ENCODE results near the gene DEFB129.
"Not testable (repeated sequence)": the region's sequence is repeated elsewhere in the genome, so short reads cannot be mapped to it uniquely, and the experiment has no call there.

The DEFB129 gene

DNA sequence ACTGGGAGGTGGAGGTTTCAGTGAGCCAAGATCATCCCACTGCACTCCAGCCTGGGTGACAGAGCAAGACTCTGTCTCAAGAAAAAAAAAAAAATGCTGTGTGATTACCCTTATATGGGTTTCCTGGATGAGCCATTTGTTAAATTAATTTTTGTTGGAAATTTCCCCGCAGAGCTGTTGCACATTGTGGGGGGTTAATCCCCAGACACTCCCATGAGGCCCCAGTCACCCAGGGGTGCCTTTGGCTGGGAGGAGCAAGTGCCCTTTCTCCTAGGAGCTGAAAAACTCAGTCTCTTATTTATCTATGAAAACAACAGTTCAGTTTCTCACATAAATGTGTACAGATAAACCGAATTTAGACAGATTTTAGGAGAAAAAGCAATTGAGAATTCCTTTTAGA lies 25.7 kb downstream of the DEFB129 start:
- DNase-seq (ENCODE audit: low read depth, low spot score) = no peak

DNA sequence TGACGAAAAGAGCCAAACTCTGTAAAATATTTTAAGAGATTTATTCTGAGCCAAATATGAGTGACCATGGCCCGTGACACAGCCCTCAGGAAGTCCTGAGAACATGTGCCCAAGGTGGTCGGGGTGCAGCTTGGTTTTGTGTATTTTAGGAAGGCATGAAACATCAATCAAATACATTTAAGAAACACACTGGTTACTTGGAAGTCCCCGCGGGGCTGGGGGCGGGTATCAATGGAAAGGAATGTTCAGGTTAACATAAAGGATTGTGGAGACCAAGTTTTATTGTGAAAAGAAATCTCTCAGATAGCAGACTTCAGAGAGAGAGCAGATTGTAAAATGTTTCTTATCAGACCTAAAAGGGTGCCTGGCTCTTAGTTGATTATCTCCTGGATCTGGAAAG lies 26.4 kb downstream of the DEFB129 start:
- DNase-seq (ENCODE audit: low read depth, low spot score) = not testable (repeated sequence)

DNA sequence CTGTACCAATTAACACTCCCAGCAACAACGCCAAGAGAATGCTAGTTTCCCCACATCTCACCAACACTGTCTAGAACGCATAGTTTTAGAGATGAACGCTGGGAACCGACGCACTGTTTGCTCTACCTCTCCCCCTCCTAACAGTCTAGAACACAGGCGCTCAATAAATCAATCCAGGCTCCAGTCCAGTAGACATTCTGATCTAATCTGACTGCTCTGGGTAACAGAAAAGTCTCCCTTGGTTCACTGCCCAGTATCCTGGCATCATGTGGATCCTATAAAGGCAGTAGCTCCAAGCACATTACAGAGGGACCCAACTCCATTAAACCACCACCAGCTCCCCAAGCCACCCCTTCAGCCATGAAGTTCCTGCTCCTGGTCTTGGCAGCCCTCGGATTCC lies 30.4 kb downstream of the DEFB129 start, which contains the start of gene DEFB132:
DEFB132 (plus strand) TSS at position 306 of the 400 bp plus-strand sequence; CDS start at position 361, 55 bp downstream.
- no peak for DNase-seq (ENCODE audit: low read depth, low spot score)

DNA sequence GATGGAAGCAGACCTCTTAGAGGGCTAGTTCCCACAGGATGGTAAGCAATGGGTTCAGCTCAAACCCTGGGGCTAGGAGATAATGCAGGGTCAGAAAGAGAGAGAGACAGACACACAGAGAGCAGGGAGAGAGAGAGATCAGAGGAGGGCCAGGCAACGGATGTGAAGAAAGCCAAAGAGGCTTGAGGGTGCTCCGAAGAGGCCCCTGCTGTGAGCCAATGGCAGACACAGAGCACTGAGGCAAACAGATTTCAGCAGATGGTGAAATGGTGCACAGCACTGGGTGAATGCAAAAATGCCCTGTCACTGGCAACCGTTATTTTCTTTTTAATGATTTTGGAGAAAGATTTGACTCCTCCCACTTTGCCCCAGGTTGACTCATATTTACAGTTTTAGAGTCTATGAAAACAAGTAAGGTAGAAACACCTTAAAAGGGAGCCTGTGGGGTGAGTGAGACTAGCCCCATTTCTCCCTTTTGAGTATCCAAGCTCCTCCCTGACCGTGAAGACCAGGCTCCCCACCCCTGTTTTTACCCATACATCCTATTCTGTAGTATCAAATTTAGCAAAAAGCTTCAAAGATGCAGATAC lies 31.3 kb downstream of the DEFB129 start:
- no peak for DNase-seq (ENCODE audit: low read depth, low spot score)

DNA sequence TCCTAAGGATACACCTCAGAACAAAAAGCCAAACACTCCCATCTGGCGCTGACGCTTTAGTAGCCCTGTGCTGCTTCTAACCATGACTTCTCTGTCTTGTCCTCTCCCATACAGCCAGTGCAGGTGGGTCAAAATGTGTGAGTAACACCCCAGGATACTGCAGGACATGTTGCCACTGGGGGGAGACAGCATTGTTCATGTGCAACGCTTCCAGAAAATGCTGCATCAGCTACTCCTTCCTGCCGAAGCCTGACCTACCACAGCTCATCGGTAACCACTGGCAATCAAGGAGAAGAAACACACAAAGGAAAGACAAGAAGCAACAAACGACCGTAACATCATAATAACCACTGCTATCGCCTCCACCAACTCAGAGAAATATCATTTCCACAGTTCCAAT lies 31.9 kb downstream of the DEFB129 start:
- DNase-seq (ENCODE audit: low read depth, low spot score) = no peak

DNA sequence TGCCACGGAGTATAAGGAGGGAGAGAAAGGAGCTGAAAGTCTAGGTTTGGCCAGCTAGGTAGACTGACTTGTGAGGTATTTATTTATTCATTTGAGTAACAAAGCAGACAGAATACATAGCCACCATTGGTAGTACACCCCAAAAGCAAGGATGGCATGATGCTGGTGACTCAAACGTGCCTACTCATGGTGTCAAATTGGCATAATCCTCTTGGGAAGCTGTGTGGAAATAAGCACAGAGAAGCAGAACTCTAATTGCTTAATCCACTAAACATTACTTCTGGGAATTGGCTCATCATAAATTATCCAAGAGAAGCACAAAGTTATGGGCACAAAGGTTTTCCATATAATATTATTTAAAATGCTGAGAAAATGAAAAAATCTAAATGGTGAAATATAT lies 32.9 kb downstream of the DEFB129 start:
- DNase-seq (ENCODE audit: low read depth, low spot score) = no peak

DNA sequence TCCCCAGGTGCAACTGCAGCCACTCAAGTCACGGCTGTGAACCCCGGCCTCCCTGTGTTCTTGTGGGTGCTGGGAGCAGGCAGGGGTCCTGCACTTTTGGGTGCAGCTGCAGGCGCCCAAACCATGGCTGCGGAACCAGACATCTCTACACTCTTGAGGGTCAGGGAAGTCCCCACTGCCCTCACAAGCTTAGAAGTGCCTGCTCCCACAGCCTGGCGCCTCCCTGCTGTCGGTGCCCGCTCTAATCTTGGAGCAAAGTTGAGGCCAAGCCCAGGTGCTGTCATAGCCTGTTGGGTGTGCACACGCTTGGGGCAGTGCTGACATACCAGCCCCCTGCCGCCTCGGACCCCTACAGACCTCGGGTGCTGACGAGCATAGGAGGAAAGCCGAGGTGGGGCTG lies 36.6 kb downstream of the DEFB129 start:
- no peak for DNase-seq (ENCODE audit: low read depth, low spot score)

DNA sequence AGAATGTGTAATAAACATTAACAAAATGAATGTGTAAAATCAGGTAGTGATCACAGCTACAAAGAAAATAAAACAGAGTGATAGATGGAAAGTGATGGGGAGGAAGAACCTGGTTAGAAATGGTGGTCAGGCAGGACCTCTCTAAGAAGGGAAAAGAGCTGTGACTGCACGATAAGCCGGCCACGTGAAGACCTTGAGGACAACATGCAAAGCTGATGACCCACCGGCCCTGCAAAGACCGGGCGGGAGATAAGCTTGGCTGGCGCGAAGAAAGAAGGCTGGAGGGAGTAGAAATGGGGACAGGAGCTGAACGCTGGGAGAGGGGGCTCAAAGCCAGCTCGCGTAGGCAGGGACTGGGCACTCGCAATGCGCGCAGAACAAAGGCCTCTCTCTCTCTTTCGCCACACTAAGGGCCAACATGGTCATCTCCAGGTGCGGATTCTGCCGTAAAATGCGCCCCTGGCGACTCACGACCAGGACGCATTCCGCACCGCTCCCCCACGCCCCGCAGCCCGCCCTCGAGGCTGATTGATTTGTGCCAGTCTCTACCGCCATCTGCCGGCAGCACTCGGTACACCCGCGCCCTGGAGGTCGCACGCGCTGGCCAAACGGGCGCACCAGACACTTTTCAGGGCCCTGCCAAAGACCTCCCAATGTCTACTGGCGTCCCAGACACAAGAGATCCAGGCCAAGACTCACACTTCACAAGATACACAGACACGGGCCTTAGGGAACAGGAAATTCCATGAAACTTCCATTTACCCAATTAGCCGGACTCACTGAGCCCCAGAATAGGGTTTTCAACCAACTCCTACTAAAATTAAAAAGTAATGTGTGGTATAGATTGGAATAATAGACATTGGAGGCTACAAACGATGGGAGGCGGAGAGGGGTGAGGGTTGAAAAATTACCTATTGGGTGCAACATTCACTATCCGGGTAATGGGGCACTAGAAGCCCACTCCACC lies 39.8 kb downstream of the DEFB129 start:
- DNase-seq (ENCODE audit: low read depth, low spot score) = no peak

DNA sequence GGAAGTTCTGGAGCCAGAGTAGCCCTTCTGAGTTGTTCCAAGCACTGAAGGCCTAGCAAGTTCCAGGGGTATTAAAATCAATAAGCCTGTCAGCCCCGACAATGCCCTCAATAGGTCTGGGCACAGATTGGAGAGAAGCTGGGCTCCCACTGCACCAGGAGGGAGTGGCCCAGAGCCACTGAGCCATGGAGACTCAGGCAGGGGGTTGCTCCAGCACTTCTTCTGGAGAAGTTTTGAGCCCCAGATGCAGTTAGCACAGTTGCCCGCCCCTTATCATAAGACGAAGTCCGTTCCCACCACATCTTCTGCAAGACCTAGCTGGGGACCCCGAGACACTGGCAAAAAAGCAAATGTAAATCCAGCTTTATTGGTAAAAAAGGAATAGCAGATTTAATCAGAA lies 43.5 kb downstream of the DEFB129 start:
- no peak for DNase-seq (ENCODE audit: low read depth, low spot score)

DNA sequence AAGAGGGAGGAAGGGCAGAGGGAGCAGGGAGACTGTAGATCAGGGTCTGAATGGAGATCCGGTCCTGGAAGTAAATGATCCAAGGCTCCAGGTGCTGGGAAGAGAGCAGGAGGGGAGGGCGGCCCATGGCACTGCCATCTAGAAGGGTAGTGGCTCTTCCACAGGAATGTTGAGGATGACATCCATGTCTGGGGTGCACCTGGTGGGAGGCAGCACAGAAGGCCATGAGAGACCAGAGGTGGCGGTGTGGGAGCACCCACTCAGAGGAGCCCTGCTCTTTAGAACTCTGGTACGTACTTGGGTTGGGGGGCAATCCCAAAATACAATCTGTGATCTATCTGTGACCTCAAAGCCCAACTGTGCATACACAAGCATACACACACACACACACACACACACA lies 44.0 kb downstream of the DEFB129 start:
- no peak for DNase-seq (ENCODE audit: low read depth, low spot score)

DNA sequence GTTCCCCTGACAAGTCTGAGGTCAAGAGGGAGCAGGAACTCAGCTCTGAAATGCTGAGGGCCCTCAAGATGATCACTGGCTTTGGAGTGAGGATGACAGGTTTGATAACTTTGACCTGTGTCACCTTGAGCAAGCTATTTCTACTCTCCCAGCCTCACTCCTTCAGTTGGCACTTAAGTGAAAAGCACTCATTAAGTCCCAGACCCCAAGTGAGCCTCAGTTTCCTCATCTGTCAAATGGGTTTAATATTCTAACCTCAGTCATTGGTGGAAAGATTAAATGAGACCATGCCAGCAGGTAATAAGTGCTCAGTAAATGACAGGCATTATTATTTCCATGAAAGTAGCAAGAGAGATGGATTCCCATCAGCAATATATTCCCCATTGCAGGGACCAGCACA lies 44.5 kb downstream of the DEFB129 start:
- no peak for DNase-seq (ENCODE audit: low read depth, low spot score)

DNA sequence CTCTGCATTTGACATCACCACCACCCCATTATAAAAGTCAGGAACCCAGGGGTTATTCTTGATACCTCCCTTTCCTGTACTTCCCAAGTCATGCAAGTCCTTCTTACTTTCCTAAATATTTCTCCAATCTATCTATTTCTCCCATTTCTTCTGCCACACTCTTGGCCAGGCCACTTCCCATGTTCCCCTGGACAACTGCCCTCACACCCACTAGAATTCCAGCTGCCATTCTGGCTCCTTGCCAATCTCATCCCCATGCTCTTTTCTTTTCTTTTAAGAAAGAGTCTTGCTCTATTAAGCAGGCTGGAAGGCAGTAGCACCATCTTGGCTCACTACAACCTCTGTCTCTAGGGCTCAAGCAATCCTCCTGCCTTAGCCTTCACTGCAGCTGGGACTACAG lies 45.7 kb downstream of the DEFB129 start:
- no peak for DNase-seq (ENCODE audit: low read depth, low spot score)

DNA sequence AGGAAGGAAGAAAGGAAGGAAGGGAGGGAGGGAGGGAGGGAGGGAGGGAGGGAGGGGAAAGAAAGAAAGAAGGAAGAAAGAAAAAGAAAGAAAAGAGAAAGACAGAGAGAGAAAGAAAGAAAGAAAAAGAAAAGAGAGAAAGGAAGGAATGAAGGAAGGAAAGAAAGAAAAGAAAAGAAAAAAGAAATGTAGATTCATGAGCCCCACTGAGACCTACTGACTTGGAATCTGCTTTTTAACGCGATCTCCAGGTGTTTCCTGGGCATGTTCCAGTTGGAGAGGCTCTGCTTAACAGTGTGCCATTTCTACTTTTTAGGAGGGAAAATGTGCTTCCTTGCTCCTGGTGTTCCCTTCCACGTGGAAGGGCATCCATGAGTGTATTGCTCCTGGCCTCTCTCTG lies 46.8 kb downstream of the DEFB129 start:
- no peak for DNase-seq (ENCODE audit: low read depth, low spot score)

DNA sequence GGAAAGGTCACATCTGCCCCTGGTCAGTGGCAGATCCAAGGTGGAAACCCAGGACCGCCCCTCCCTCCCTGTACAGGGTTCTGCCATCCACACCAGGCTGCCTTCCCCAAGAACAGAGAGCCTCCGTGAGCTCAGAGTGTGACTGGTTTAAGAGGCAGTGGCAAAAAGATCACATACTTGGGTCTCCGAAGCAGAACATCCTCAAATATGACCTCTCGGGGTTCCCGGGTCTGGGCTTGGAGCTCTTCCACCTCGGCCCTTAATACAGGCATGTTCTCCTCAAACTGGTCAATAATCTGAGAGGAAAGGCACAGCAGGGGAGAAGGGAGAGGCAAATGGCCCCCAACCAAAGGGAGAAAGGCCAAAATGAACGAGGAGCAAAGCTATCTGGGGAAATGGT lies 48.7 kb downstream of the DEFB129 start:
- no peak for DNase-seq (ENCODE audit: low read depth, low spot score)

DNA sequence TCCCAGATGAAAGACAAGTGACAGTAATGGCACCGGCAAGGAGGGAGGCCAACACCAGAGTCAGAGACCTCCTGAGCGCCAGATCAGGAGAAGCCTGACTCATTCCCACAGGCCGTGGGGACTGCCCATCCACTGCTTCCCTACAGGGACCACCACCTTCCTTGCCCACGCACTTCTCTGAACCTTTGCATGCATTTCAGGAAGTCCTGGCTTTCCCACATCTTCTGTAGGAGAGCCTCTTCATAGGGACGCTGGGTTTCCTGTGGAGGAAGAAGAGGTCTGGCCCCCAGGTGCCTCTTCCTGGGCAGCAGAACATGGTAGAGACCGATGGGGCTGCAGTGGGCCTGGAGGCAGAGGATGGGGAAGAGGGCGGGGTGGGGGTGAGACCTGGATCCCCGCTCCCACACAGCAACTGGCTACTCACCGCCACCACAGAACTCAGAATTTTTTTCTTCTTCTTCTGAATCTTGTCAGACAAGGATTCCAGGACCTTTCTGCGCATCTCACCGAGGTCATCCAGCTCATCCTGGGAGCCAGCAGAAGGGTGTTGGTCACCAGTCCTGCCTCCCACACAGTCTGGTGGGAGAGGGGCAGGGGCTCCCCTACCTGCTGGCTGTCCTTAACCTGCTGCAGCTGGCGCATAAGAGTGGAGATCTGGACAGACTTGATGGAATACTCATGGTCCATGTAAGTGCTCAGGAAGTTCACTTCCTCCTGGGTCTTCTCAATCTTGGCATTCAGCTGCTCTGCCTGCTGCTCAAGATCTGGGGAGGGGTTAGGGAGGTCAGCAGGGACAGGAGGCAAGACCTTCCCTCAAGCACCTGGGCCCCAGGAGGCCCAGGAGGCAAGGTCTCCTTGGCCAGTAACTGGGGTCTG lies 49.8 kb downstream of the DEFB129 start:
- DNase-seq (ENCODE audit: low read depth, low spot score) = no peak

DNA sequence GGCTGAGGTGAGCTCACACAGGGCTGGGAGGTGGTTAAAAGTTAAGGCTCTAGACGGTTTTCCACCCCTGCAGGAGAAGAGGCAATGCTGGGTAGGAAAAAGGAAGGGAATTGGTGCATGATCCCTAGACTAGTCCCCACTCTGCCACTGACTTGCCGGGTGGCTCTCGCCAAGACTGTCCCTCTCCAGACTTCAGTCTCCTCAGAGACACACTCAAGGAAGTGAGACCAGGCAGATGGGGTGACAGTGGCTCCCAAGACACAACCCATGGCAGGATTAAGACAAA lies 50.4 kb downstream of the DEFB129 start:
- no peak for DNase-seq (ENCODE audit: low read depth, low spot score)

DNA sequence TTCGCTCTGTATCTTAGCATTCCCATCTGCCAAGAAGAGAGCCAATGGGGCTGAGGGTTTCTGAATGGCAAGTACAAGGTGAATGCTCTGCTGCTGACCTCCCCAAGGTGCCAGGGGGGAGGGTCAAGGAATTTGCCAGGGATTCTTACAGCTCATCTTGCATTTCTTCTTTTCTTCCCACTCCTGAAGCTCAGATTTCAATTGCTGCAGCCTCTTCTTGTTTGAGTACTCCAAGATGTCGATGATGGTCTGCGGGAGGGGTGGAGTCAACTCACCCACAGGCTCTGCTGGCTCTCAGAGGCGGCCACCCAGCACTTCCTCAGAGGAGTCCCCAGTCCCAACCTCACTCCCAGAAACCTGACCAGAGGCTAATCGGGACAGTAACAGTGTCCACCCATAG lies 51.1 kb downstream of the DEFB129 start:
- DNase-seq (ENCODE audit: low read depth, low spot score) = no peak

DNA sequence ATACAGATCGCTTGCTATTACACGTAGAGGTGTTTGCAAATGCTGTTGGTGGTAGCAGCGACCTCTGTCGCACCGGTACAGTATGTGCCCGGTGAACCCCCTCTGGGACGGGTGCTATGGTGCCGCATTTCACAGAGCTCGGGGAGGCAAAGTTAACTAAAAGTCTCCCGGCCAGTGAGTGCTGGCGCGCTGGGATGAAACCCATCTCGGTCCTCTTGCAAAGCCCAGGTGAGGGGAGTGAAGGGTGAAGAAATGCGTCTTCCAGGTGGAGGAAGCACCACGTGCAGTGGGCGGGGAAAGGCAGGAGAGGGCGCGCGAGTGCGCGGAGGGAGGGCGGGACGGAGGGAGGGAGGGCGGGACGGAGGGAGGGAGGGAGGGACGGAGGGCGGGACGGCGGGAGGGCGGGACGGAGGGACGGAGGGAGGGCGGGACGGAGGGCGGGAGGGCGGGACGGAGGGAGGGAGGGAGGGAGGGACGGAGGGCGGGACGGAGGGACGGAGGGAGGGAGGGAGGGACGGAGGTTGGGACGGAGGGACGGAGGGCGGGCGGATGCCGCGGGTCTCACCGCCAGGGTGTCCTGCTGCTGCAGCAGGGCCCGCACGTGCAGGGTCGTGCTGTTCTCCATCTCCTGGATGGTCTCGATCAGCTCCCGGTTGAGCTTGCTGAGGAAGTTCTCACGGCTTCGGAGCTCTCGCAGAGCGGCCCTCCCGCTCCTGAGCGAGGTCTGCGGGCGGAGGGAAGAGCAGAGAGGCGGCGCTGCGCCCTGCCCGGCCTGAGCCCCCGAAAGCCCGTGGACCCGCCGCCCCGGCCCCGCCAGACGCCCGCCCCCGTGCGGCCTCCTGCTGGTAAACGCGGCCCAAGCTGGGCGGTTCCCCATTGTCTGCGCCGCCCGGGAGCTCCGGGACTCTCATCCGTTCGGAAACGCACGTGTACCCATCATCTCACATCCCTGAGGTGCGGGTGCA lies 51.8 kb downstream of the DEFB129 start:
- no peak for DNase-seq (ENCODE audit: low read depth, low spot score)

All from iPS DF 19.7 (cell line).